HG03378 (cell line): ENCODE data around the gene ACAD11.

Experiments used
- ATAC-seq: cut with Tn5 transposase; IDR thresholded peaks from one replicate; pipeline ENCODE4 v1.9.1; 2021; ENCODE audit warnings: mild to moderate bottlenecking, moderate library complexity; ENCODE audit not compliant: unreplicated experiment

Gene ACAD11, protein sequence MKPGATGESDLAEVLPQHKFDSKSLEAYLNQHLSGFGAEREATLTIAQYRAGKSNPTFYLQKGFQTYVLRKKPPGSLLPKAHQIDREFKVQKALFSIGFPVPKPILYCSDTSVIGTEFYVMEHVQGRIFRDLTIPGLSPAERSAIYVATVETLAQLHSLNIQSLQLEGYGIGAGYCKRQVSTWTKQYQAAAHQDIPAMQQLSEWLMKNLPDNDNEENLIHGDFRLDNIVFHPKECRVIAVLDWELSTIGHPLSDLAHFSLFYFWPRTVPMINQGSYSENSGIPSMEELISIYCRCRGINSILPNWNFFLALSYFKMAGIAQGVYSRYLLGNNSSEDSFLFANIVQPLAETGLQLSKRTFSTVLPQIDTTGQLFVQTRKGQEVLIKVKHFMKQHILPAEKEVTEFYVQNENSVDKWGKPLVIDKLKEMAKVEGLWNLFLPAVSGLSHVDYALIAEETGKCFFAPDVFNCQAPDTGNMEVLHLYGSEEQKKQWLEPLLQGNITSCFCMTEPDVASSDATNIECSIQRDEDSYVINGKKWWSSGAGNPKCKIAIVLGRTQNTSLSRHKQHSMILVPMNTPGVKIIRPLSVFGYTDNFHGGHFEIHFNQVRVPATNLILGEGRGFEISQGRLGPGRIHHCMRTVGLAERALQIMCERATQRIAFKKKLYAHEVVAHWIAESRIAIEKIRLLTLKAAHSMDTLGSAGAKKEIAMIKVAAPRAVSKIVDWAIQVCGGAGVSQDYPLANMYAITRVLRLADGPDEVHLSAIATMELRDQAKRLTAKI

DNA sequence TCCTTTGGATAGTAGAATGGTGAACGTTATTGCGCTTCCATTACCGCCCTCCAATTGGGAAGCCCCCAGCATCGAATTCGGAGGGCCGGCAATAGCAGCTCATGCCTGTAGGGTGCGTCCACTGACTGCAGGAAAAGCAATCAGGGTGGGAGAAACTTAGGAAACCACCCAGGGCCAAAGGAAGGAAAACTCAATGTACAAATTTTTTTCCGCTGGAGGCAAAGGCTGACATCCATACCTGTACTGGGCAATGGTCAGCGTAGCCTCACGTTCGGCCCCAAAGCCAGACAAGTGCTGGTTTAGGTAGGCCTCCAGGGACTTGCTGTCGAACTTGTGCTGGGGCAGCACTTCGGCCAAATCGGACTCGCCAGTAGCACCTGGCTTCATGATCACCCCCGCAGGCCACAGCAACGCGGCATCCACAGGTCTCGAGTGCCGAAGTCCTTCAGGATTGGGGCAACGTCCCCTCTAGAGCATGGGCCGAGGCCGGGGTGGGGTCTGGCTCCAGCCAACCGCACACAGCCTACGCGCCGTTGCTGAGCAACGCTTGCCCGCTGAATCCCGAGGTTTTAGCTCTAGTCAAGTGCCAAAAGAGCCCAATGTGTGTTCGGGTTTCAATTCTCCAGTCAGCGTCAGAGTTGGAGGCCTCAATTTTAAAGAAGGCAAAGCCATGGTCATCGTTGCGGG, at the start of gene ACAD11:
Gene ACAD11, minus strand, starts transcription at position 445 of the 687 bp plus-strand sequence. Its CDS starts 58 bp downstream, at position 387.
- peak; percentile 67 for ATAC-seq

GRCh38 chr3:132703733-132704132, 44.1 kb upstream of the ACAD11 start:
- no peak for ATAC-seq

- no peak for ATAC-seq
Observed at GRCh38 chr3:132695422-132695821, 35.8 kb upstream of the ACAD11 start.

DNA sequence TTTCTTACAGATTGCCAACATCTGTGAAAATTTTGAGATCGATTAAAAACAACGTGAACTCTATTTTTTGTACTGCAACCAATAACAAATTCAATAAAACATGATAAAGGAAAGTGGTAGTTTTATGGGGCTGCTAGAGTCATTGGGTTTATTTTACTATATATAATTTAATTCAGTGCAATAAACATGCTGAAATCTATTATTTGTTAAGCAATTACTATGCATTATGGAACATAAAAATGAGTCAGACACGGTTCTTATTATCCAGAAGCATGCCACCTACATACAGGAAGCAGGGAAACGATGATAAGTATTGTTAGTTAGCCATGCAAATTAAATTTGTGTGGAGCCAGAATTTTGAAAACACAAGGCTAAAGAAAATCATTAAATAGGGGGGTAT, 35.4 kb upstream of the ACAD11 start:
- no peak for ATAC-seq

DNA sequence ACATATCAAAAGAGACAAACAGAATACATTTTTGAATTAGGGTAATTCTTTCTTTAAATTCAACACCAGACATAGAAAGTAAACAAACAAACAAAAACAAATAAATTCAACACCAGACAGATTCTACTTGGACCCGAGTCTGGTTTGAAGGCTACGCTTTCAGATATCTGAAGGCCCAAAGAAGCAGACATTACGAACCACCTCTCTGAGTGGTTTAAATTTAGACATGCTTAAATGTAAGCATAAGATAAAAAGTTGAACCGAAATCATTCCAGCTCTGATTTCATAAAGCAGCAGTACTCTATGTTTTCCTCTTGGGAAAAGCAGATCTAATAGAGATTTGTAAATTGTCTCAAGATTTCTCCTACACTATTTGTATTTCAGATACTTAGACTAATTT, 30.4 kb upstream of the ACAD11 start:
- no peak for ATAC-seq

DNA sequence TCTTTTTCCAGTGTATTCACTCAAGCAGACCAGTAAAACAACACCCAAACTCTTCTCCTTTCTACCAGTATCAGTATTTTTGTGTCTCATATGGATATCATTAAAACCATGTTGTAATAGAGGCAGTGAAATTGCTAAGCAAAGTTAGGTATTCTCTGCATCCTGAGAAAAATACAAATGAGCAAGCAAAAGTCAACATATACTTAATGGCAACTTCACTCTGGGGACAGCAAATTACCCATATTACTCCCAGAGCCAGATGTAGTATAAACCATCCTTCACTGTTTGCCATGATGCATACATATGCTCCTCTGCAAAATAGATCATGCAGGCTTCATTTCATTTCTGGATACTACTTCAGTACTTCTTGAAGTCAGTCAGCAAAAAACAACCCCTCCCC, 22.6 kb upstream of the ACAD11 start:
- no peak for ATAC-seq

DNA sequence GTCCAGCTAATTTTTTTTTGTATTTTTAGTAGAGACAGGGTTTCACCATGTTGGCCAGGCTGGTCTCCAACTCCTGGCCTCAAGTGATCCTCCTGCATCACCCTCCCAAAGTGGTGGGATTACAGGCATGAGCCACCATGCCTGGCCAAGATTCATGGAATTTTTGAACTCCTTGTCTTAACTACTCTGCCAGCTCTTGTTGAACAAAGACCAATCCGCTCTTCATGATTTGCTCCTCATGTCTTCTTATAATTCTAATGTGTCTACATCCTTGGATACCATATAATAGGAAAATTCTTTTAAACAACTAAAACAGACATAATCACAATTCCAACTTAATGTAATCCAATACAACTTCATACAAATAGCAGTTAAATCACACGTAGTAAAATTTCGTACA, 21.8 kb upstream of the ACAD11 start:
- no peak for ATAC-seq

GRCh38 chr3:132679911-132680310, 20.3 kb upstream of the ACAD11 start:
- ATAC-seq = no peak

DNA sequence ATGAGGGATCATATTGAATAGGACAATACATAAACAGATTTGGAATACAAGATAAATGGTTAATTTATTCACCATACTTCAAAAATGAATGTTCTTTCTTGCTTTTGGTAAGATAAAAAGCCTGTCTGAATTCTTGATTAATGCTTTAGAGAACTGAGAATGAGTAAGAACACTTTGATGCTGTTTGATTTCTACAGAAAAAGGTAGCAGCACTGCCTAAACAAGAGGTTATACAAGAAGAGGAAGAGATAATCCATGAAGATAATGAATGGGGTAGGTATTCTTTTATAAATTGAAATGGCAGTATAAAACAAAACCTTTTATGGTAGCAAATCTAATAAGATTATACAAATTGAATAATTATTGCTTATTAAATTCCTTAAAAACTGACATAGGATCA, 15.8 kb upstream of the ACAD11 start:
- ATAC-seq = no peak

- ATAC-seq = no peak
Observed at GRCh38 chr3:132669256-132669777, 9.7 kb upstream of the ACAD11 start.

DNA sequence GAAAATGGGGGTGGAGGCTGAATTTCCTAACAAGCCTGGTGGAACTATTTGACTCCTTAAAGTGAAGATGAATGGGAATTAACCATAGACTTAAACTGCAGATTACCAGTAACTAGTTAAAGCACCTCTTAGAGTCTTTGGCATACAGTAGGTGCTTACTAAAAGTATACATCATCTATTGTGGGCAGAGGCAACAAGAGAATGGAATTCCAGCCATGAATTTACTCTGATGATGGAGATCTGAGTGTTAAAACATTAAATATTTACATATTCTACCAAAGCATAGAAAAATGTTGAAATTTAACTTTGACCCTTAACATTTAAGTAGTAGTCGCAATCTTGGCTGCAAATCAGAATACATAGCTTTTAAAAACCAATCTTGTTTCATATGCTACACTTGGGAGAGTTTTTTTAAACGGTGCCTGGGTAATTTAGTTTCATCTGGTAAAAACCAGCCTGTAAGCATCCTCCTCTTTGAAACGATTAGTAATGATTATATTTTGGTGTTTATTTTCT, 5.7 kb upstream of the ACAD11 start:
- ATAC-seq = no peak

DNA sequence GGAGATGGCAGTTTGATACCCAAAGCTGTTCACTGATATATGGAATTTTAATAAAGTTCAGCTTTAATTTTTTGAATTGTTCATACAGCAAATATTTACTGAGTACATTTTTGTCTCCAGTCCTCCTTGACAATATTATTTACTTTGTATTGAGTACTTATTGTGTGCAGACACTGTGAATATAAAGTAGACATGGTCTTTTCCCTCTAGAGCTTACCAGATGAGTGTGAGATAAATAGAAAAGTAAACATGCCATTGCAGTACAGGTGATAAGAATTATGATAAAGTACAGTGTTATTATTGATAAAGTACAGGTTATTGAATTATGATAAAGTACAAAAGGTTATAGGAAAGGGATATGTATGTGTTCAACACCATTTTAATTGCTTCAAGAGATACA, 2.6 kb upstream of the ACAD11 start:
- no peak for ATAC-seq

GRCh38 chr3:132661101-132661500, 1.5 kb upstream of the ACAD11 start:
- ATAC-seq = no peak

GRCh38 chr3:132660811-132661070, 1.1 kb upstream of the ACAD11 start:
- ATAC-seq = no peak

GRCh38 chr3:132660052-132660810, 622 bp upstream of the ACAD11 start, which contains the start of gene UBA5:
TSS of gene UBA5 (plus strand) at chr3:132660329. CDS start at chr3:132660538, 209 bp downstream.
- peak; percentile 51 for ATAC-seq

DNA sequence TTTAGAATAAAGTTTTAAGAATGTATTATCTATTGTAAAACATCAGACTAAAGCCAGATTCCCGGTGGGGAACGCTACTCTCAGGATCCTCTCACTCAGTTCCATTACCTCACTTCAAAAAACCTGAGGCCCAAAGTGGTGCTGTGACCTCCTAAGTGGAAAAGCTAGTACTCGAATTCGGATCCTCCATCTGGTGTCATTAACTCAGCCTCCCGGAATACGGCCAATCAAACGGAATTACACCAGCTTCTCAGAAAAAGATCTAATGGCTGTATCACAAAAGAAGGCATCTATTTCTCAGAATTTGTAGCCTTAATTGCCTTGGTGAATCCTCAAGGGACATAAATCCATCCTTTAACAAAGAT, 627 bp downstream of the ACAD11 start:
- no peak for ATAC-seq

DNA sequence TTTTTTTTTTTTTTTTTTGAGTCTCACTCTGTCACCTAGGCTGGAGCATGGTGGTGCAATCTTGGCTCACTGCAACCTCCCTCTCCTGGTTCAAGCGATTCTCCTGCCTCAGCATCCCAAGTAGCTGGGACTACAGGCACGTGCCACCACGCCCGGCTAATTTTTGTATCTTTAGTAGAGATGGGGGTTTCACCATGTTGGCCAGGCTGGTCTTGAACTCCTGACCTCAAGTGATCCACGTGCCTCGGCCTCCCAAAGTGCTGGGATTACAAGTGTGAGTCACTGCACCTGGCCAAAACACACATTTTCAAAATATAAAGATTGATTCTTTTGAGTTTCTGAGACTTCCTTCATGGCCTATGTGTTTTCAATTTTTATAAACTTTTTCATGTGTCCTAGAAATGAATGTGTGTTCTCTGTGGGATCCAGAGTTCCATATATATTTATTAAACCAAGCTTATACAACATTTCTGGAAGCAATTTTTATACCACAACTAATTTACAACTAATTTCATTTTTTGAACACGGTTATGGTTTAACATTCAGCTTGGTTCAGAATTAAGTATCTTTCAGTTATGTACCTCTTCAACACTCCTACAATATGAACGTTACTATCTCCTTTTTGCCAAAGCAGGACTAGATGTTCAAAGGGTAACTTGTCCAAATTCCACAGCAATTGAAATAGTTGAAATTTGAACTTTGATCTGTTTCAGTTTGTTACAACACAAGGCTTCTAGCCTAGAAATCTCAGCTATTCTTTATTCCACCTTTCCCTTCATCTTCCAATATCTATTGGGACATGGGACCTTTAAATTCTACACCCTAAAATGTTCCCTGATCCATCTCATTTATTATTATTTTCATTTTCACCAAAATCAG, 1.5 kb downstream of the ACAD11 start:
- ATAC-seq = no peak

DNA sequence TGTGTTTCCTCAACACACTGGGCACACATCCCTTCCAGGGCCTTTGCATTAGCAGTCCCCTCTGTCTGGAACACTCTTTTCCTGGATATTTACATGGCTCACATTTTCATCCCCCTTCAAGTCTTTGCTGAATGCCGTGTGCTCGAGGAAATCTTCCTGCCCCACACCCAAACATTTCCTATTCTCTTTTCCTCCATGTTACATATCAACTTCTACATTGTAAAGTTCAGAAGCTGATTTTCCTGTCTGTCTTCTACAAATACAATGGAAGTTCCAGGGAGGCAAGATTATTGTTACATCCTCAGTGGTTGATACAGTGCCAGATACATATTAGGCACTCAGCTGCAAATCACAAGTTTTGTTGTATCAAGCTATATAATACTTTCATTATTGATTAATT, 4.1 kb downstream of the ACAD11 start:
- no peak for ATAC-seq

GRCh38 chr3:132654721-132655120, 4.9 kb downstream of the ACAD11 start:
- no peak for ATAC-seq

DNA sequence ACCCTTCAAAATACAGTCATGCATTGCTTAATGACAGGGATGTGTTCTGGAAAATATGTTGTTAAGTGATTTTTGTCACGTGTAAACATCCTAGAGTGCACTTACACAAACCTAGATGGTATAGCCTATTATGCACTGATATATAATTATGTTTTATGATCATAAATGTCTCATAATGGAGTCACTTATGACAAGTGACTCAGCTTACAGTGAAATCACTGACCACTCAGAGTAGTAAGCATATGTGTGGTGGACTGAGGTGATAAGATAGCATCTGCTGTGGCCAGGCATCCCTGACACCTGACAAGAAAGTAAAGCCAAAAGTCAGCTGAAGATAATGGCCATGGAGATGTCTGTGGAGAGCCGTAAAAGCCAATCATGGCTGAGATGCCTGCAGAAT, 5.4 kb downstream of the ACAD11 start:
- ATAC-seq = no peak
